Measurements from ENCODE around the gene TTLL6. TPM values are rescaled to one million over a fixed set of nuclear protein-coding genes. Genes with fewer than 3 reads are reported as not detected.

Gene TTLL6
- polyA plus RNA-seq, 2 of the 4 experiments (the other 2 are of a cell fraction), result 1.6 to 7.8 TPM

GRCh38 chr17:48726114-48726915 lies 90.7 kb downstream of the TTLL6 start:
- no peak overlapping the region for H3K4me2 ChIP-seq
- no peak overlapping the region for H3K27ac ChIP-seq
- ChIA-PET CTCF (interaction anchor here (0.6 to 33.0 kb wide), 14 partner anchors 9 to 589 kb away, joined by 3 to 852 read pairs (median 108); partner anchors contain the start of genes CALCOCO2 and TTLL6), POLR2A (no interaction called here)
- H3K4me3 ChIP-seq, result no peak overlapping the region
- ATAC-seq (no peak), DNase-seq (ENCODE audit: low read depth in 1 of 2, low spot score in 1 of 2) (no peak), FAIRE-seq (no peak)
- peaks cover 14% of the 10 kb centered on the region for H3K4me1 ChIP-seq
- 92% methylated on average over 20 of the region's 20 CpGs for WGBS (ENCODE audit: missing lambda C conversion rate)
- TF ChIP-seq FOXS1 (CRISPR knock-in tag; IDR thresholded peaks at IDR 0.05) (peak; percentile 97; the same call in 1 of the 2 replicates), KDM5A (IDR thresholded peaks at IDR 0.05) (no peak), ZNF302 (CRISPR knock-in tag; IDR thresholded peaks at IDR 0.05) (no peak), NPAS2 (CRISPR knock-in tag; IDR thresholded peaks at IDR 0.05; ENCODE audit: borderline replicate concordance) (no peak), ZFP36 (IDR thresholded peaks at IDR 0.05; ENCODE audit: borderline replicate concordance, partially characterized antibody) (no peak), EP300 (IDR thresholded peaks at IDR 0.05) (no peak), TFCP2L1 (CRISPR knock-in tag; IDR thresholded peaks at IDR 0.05) (no peak)
- TF ChIP-seq, protein P1, sequence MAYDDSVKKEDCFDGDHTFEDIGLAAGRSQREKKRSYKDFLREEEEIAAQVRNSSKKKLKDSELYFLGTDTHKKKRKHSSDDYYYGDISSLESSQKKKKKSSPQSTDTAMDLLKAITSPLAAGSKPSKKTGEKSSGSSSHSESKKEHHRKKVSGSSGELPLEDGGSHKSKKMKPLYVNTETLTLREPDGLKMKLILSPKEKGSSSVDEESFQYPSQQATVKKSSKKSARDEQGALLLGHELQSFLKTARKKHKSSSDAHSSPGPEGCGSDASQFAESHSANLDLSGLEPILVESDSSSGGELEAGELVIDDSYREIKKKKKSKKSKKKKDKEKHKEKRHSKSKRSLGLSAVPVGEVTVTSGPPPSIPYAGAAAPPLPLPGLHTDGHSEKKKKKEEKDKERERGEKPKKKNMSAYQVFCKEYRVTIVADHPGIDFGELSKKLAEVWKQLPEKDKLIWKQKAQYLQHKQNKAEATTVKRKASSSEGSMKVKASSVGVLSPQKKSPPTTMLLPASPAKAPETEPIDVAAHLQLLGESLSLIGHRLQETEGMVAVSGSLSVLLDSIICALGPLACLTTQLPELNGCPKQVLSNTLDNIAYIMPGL (CRISPR knock-in tag; IDR thresholded peaks at IDR 0.05; ENCODE audit: borderline replicate concordance), result no peak
- H3K9me3 ChIP-seq, result no peaks in the 10 kb centered on the region

GRCh38 chr17:48725288-48726064 lies 91.6 kb downstream of the TTLL6 start:
- Histone ChIP-seq H3K4me2 (no peak overlapping the region), H3K27ac (no peak overlapping the region), H3K4me3 (no peak overlapping the region), H3K9me3 (no peaks in the 10 kb centered on the region), H3K4me1 (peaks cover 14% of the 10 kb centered on the region)
- ATAC-seq, result no peak
- POLR2A ChIA-PET, result interaction anchor here (1.8 kb wide), 1 partner anchor 66 kb away, joined by 7 read pairs; no protein-coding TSS in a partner anchor
- TF ChIP-seq FOXS1 (CRISPR knock-in tag; IDR thresholded peaks at IDR 0.05), result peak; percentile 99
- no peak for TF ChIP-seq RCOR1 (IDR thresholded peaks at IDR 0.05; ENCODE audit: low read depth, low read length)
- CTCF ChIA-PET, result interaction anchor here (0.6 to 33.0 kb wide), 38 partner anchors 9 to 590 kb away, joined by 3 to 852 read pairs (median 7); partner anchors contain the start of genes CALCOCO2 and TTLL6
- DNase-seq (ENCODE audit: low read depth in 1 of 2, low spot score in 1 of 2), result no peak
- no peak for FAIRE-seq
- 92% methylated on average over 38 of the region's 38 CpGs for WGBS (ENCODE audit: missing lambda C conversion rate)

- Histone ChIP-seq H3K4me2 (no peak overlapping the region), H3K27ac (0 out of 6 replicates have a peak overlapping the region, but pooled peaks of 1 of the 2 experiments have one; percentile 13), H3K4me1 (peaks cover 14% of the 10 kb centered on the region), H3K9me3 (no peaks in the 10 kb centered on the region), H3K4me3 (no peak overlapping the region)
- 68% methylated on average over 16 of the region's 16 CpGs for WGBS (ENCODE audit: missing lambda C conversion rate)
- ChIA-PET POLR2A (interaction anchor here (0.6 to 1.8 kb wide), 2 partner anchors 66 to 184 kb away, joined by 5 to 7 read pairs; no protein-coding TSS in a partner anchor), CTCF (interaction anchor here (0.6 to 33.0 kb wide), 39 partner anchors 8 to 591 kb away, joined by 3 to 852 read pairs (median 7); partner anchors contain the start of genes CALCOCO2 and TTLL6)
- DNase-seq (ENCODE audit: low read depth in 1 of 2, low spot score in 1 of 2) (no peak), ATAC-seq (no peak), FAIRE-seq (no peak)
- TF ChIP-seq CHD4 (IDR thresholded peaks at IDR 0.05; ENCODE audit: borderline replicate concordance) (no peak), EP300 (IDR thresholded peaks at IDR 0.05) (no peak), ZFP36 (IDR thresholded peaks at IDR 0.05; ENCODE audit: borderline replicate concordance, partially characterized antibody) (no peak), CEBPB (IDR thresholded peaks at IDR 0.05) (no peak), RFX5 (IDR thresholded peaks at IDR 0.05) (no peak), USF2 (IDR thresholded peaks at IDR 0.05) (no peak), HES2 (IDR thresholded peaks at IDR 0.05) (no peak), JUNB (IDR thresholded peaks at IDR 0.05) (no peak), FOXS1 (CRISPR knock-in tag; IDR thresholded peaks at IDR 0.05) (no peak)
Measured at GRCh38 chr17:48725004-48725287, 92.1 kb downstream of the TTLL6 start.
